Esophagus squamous epithelium (tissue), 4 donors: Measurements from ENCODE around the gene NME5.

Experiments
- CTCF ChIP-seq, 6 experiments: fragments of 450-650 bp in 4 of 6; fragments of 200-600 bp in 2 of 6; sonication (generic) in 2 of 6; IDR thresholded peaks; one replicate each; pipeline ENCODE4 v1.5.1; 2016 to 2019; ENCODE audit warnings: antibody characterized with exemption in 6 of 6, mild to moderate bottlenecking in 4 of 6, moderate library complexity in 4 of 6
- POLR2A ChIP-seq, 4 donors: fragments of 450-650 bp; IDR thresholded peaks; one replicate each; pipeline ENCODE4 v1.6.1; 2017; ENCODE audit warnings: antibody characterized with exemption in 4 of 4, mild to moderate bottlenecking in 4 of 4, moderate library complexity in 3 of 4

GRCh38 chr5:138129347-138129746, 9.9 kb downstream of the NME5 start:
- TF ChIP-seq CTCF (IDR thresholded peaks at IDR 0.05) (no peak), POLR2A (IDR thresholded peaks at IDR 0.05) (no peak)
